ENCODE measurements around the gene FAM193A. TPM values are rescaled to one million over a fixed set of nuclear protein-coding genes. Genes with fewer than 3 reads are reported as not detected.
"Not testable (repeated sequence)": the region's sequence is repeated elsewhere in the genome, so short reads cannot be mapped to it uniquely, and the experiment has no call there.

FAM193A gene
- total RNA-seq, 1 donor from 2014 or later = 30.9 TPM

GRCh38 chr4:2767046-2767704 lies 230.7 kb downstream of the FAM193A start:
- Histone ChIP-seq H3K9me3 (no peaks in the 10 kb centered on the region), H3K4me3 (no peak overlapping the region), H3K36me3 (no peaks in the 10 kb centered on the region), H3K27ac (no peak overlapping the region), H3K27me3 (no peaks in the 10 kb centered on the region), H3K4me1 (no peaks in the 10 kb centered on the region)
- intact Hi-C loops (cut with DNase I) = loop anchor here (10.0 kb wide), 1 partner anchor 528 kb away; the partner anchor contains the start of gene RGS12
- no peak for TF ChIP-seq CTCF (IDR thresholded peaks at IDR 0.05)
- DNase-seq (ENCODE audit: low spot score in 2 of 2) = peak in 1 of 2 donors; percentile 54

- Histone ChIP-seq H3K4me1 (no peaks in the 10 kb centered on the region), H3K4me3 (no peak overlapping the region), H3K27ac (no peak overlapping the region), H3K9me3 (no peaks in the 10 kb centered on the region), H3K27me3 (no peaks in the 10 kb centered on the region), H3K36me3 (no peaks in the 10 kb centered on the region)
- DNase-seq (ENCODE audit: low spot score in 2 of 2) = peak in 1 of 2 donors; percentile 63
- intact Hi-C loops (cut with DNase I) = loop anchor here (10.0 kb wide), 1 partner anchor 527 kb away; the partner anchor contains the start of gene RGS12
- TF ChIP-seq CTCF (IDR thresholded peaks at IDR 0.05) = no peak
Observed at GRCh38 chr4:2767705-2768074, 231.2 kb downstream of the FAM193A start.

GRCh38 chr4:2768124-2768523 lies 231.7 kb downstream of the FAM193A start:
- DNase-seq (ENCODE audit: low spot score in 2 of 2) = peak in 1 of 2 donors; percentile 31
- Histone ChIP-seq H3K9me3 (no peaks in the 10 kb centered on the region), H3K36me3 (no peaks in the 10 kb centered on the region), H3K27me3 (no peaks in the 10 kb centered on the region), H3K4me1 (no peaks in the 10 kb centered on the region), H3K4me3 (no peak overlapping the region), H3K27ac (no peak overlapping the region)
- intact Hi-C loops (cut with DNase I) = loop anchor here (10.0 kb wide), 1 partner anchor 527 kb away; the partner anchor contains the start of gene RGS12
- TF ChIP-seq CTCF (IDR thresholded peaks at IDR 0.05) = no peak

- DNase-seq (ENCODE audit: low spot score in 2 of 2) = peak in 1 of 2 donors; percentile 47
- H3K4me1 ChIP-seq = no peaks in the 10 kb centered on the region
- H3K27ac ChIP-seq = no peak overlapping the region
- H3K27me3 ChIP-seq = no peaks in the 10 kb centered on the region
- intact Hi-C loops (cut with DNase I) = loop anchor here (10.0 kb wide), 1 partner anchor 526 kb away; the partner anchor contains the start of gene RGS12
- TF ChIP-seq CTCF (IDR thresholded peaks at IDR 0.05) = no peak
- no peaks in the 10 kb centered on the region for H3K36me3 ChIP-seq
- H3K9me3 ChIP-seq = no peaks in the 10 kb centered on the region
- no peak overlapping the region for H3K4me3 ChIP-seq
Observed at GRCh38 chr4:2768921-2769336, 232.5 kb downstream of the FAM193A start.

- intact Hi-C loops (cut with DNase I) = no loop called here
- no peak overlapping the region for H3K4me3 ChIP-seq
Observed at GRCh38 chr4:2771264-2771663, 234.8 kb downstream of the FAM193A start.

GRCh38 chr4:2780643-2781042 lies 244.2 kb downstream of the FAM193A start:
- H3K36me3 ChIP-seq; H3K27me3 ChIP-seq; H3K4me1 ChIP-seq; H3K4me3 ChIP-seq; H3K9me3 ChIP-seq; intact Hi-C loops (cut with DNase I); H3K27ac ChIP-seq; DNase-seq (ENCODE audit: low spot score in 2 of 2): not testable (repeated sequence)

More at GRCh38 chr4:2771264-2771663, 234.8 kb downstream of the FAM193A start:
- no peaks in the 10 kb centered on the region for H3K9me3 ChIP-seq
- peak in 1 of 2 donors; percentile 30 for DNase-seq (ENCODE audit: low spot score in 2 of 2)
- H3K27me3 ChIP-seq = no peaks in the 10 kb centered on the region
- no peak overlapping the region for H3K27ac ChIP-seq
- no peaks in the 10 kb centered on the region for H3K36me3 ChIP-seq
- no peaks in the 10 kb centered on the region for H3K4me1 ChIP-seq
- TF ChIP-seq CTCF (IDR thresholded peaks at IDR 0.05) = no peak
